ENCODE data around the gene MVK.

DNA sequence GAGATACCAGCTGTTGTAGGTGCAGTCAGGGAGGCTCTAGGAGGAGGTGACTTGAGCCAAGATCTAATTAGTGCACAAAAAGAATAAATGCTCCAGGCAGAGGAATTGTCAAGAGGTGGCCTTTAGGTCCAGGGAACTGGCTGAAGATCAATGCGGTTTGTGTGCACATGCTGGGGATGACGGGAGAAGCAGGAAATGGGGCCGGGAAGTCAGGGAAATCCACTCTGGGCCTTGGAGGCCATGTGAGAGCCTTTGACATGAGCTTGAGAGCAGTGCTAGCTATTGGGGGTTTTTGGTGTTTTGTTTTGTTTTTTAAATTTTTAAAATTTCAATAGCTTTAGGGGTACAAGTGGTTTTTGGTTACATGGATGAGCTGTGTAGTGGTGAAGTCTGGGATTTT lies 67.4 kb downstream of the MVK start:
- TF ChIP-seq, protein P1, sequence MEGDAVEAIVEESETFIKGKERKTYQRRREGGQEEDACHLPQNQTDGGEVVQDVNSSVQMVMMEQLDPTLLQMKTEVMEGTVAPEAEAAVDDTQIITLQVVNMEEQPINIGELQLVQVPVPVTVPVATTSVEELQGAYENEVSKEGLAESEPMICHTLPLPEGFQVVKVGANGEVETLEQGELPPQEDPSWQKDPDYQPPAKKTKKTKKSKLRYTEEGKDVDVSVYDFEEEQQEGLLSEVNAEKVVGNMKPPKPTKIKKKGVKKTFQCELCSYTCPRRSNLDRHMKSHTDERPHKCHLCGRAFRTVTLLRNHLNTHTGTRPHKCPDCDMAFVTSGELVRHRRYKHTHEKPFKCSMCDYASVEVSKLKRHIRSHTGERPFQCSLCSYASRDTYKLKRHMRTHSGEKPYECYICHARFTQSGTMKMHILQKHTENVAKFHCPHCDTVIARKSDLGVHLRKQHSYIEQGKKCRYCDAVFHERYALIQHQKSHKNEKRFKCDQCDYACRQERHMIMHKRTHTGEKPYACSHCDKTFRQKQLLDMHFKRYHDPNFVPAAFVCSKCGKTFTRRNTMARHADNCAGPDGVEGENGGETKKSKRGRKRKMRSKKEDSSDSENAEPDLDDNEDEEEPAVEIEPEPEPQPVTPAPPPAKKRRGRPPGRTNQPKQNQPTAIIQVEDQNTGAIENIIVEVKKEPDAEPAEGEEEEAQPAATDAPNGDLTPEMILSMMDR (IDR thresholded peaks at IDR 0.05), result no peak
- no peak for TF ChIP-seq POLR2AphosphoS5 (IDR thresholded peaks at IDR 0.05)
